KMS-11 (cell line): ENCODE results near the gene DLX3.

Experiments used
- H2AFZ ChIP-seq: fragments of 200-600 bp; sonication (generic); 2 replicates; pipeline ENCODE4 v1.6.1; 2016; ENCODE audit warnings: antibody characterized with exemption, mixed run types, low read depth
- H3K27ac ChIP-seq: fragments of 200-600 bp; sonication (generic); 2 replicates; pipeline ENCODE4 v1.6.1; 2016; ENCODE audit warnings: mild to moderate bottlenecking, mixed run types
- H3K27me3 ChIP-seq: fragments of 200-600 bp; sonication (generic); 2 replicates; pipeline ENCODE4 v1.6.1; 2017; ENCODE audit warnings: mild to moderate bottlenecking, low read depth, mixed run types, moderate library complexity; ENCODE audit not compliant: insufficient read depth
- H3K36me3 ChIP-seq: fragments of 200-600 bp; sonication (generic); 2 replicates; pipeline ENCODE4 v1.6.1; 2017; ENCODE audit warnings: mild to moderate bottlenecking, mixed run types; ENCODE audit not compliant: insufficient read depth
- H3K4me1 ChIP-seq: fragments of 200-600 bp; sonication (generic); 2 replicates; pipeline ENCODE4 v1.6.1; 2016; ENCODE audit warnings: mild to moderate bottlenecking, low read depth, mixed run types; ENCODE audit not compliant: poor library complexity, severe bottlenecking
- H3K4me2 ChIP-seq: fragments of 200-600 bp; sonication (generic); 2 replicates; pipeline ENCODE4 v1.7.0; 2016; ENCODE audit warnings: mild to moderate bottlenecking, mixed run types
- H3K4me3 ChIP-seq: fragments of 200-600 bp; sonication (generic); IDR thresholded peaks from 2 replicates; pipeline ENCODE4 v1.6.1; 2017; ENCODE audit warnings: low read depth, low read length, mixed read lengths; ENCODE audit not compliant: insufficient read depth
- H3K79me2 ChIP-seq: fragments of 200-600 bp; sonication (generic); 2 replicates; pipeline ENCODE4 v1.6.1; 2016; ENCODE audit warnings: low read depth, mixed run types; ENCODE audit not compliant: insufficient read depth
- H3K9ac ChIP-seq: fragments of 200-600 bp; sonication (generic); 2 replicates; pipeline ENCODE4 v1.6.1; 2016; ENCODE audit warnings: mild to moderate bottlenecking, mixed run types
- H4K20me1 ChIP-seq: fragments of 200-600 bp; sonication (generic); 2 replicates; pipeline ENCODE4 v1.6.1; 2016; ENCODE audit warnings: mild to moderate bottlenecking, mixed run types; ENCODE audit not compliant: insufficient read depth
- CTCF ChIP-seq: fragments of 200-600 bp; sonication (generic); conservative IDR thresholded peaks from 2 replicates; pipeline ENCODE4 v1.6.1; 2017; ENCODE audit warnings: low read depth, mild to moderate bottlenecking, antibody characterized with exemption, low read length, moderate library complexity, mixed read lengths

Gene DLX3

GRCh38 chr17:49985310-49985990 lies 9.6 kb downstream of the DLX3 start:
- Histone ChIP-seq H3K27ac (no peak overlapping the region), H2AFZ (no peak overlapping the region), H4K20me1 (no peaks in the 10 kb centered on the region), H3K9ac (no peak overlapping the region), H3K4me2 (no peak overlapping the region), H3K36me3 (no peaks in the 10 kb centered on the region), H3K79me2 (no peaks in the 10 kb centered on the region), H3K4me1 (no peaks in the 10 kb centered on the region), H3K27me3 (peaks cover 87% of the 10 kb centered on the region), H3K4me3 (no peak overlapping the region)
- no peak for TF ChIP-seq CTCF

GRCh38 chr17:49984776-49985175 lies 10.2 kb downstream of the DLX3 start:
- no peak for TF ChIP-seq CTCF
- Histone ChIP-seq H2AFZ (no peak overlapping the region), H3K36me3 (no peaks in the 10 kb centered on the region), H3K9ac (no peak overlapping the region), H3K4me2 (no peak overlapping the region), H3K79me2 (no peaks in the 10 kb centered on the region), H3K4me3 (no peak overlapping the region), H4K20me1 (no peaks in the 10 kb centered on the region), H3K27me3 (peaks cover 87% of the 10 kb centered on the region), H3K4me1 (no peaks in the 10 kb centered on the region), H3K27ac (no peak overlapping the region)

GRCh38 chr17:49984283-49984682 lies 10.7 kb downstream of the DLX3 start:
- Histone ChIP-seq H3K9ac (no peak overlapping the region), H3K27ac (no peak overlapping the region), H3K79me2 (no peaks in the 10 kb centered on the region), H2AFZ (no peak overlapping the region), H3K27me3 (peaks cover 87% of the 10 kb centered on the region), H3K4me3 (no peak overlapping the region), H3K36me3 (no peaks in the 10 kb centered on the region), H4K20me1 (no peaks in the 10 kb centered on the region), H3K4me2 (no peak overlapping the region), H3K4me1 (no peaks in the 10 kb centered on the region)
- TF ChIP-seq CTCF, result no peak

DNA sequence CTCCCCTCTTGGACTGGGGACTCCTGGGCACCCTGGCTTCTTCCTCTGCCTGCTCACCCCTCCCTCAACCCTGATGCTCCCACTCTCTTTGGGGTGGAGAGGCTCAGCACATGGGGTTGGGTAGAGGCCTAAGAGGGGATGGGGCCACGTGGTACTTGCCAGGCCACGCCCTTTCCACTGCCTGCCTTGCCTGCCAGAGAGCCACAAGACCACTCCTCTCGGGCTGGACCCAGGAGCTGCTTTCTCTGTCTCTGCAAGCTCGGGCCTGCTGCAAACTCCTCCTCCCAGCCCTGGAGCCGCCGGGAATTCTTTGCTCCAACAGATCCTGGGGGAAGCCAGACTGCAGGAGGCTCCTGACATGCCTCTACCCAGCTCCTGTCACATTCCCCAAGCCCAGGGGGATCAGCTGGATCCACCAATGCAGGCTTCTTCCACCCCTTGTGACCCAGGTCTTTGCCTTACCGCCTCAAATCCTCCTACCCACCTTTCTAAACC lies 14.3 kb downstream of the DLX3 start:
- Histone ChIP-seq H3K27ac (no peak overlapping the region), H2AFZ (no peak overlapping the region), H4K20me1 (no peaks in the 10 kb centered on the region), H3K27me3 (peaks cover 89% of the 10 kb centered on the region), H3K4me2 (no peak overlapping the region), H3K4me1 (no peaks in the 10 kb centered on the region), H3K79me2 (no peaks in the 10 kb centered on the region), H3K9ac (no peak overlapping the region), H3K36me3 (no peaks in the 10 kb centered on the region), H3K4me3 (no peak overlapping the region)
- TF ChIP-seq CTCF, result no peak
